NT2/D1 (cell line): ENCODE results near the gene NR3C2.

Source experiments
- YY1 ChIP-seq: IDR thresholded peaks from 2 replicates; pipeline ENCODE4 v1.6.1; 2011; ENCODE audit not compliant: insufficient read length, insufficient read depth
- ZNF274 ChIP-seq: IDR thresholded peaks from 2 replicates; pipeline ENCODE4 v1.6.1; 2011; ENCODE audit warnings: mild to moderate bottlenecking, low read depth, low read length

- no peak for TF ChIP-seq ZNF274
- no peak for TF ChIP-seq YY1
These were observed 270.6 kb downstream of the NR3C2 start for GRCh38 chr4:148171596-148171995.
